ENCODE measurements around the gene SELP. TPM values are rescaled to one million over a fixed set of nuclear protein-coding genes. Genes with fewer than 3 reads are reported as not detected.

The SELP gene
- polyA plus RNA-seq, 3 donors: 0.84 to 1.4 (median 0.85) TPM

DNA sequence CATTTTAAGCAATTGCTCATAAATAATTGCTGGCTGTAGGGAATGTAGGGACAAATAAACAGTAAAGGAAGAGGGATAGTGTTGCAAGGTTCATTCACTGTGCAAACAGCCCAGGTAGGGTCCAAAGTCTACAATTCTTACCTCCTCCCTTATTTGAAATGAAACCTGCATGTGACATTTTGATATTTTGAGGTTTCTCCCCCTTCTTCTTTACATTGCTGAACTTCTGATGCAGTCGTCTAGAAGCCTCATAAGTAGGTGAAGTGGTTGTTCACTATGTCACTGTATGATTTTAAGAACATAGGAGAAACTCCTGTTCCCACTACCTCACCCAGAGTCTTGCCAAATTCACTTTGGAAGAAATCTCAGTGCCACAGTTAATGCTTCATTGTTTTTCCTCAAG, 59.8 kb downstream of the SELP start:
- peaks cover 31 to 81% of the 10 kb centered on the region in 2 donors for H3K36me3 ChIP-seq (replicated peaks in 1 of 2; ENCODE audit: control insufficient read depth in 1 of 2, insufficient read depth in 2 of 2, low read length in 2 of 2)
- H3K9me3 Mint-ChIP-seq: peaks cover 0 to 1% (median 0%) of the 10 kb centered on the region in 7 donors
- no peak overlapping the region for H2AFZ ChIP-seq (ENCODE audit: insufficient read depth, low read depth, low read length, poor library complexity, severe bottlenecking)
- H3K27ac ChIP-seq (ENCODE audit: low read depth in 1 of 2, low read length in 2 of 2): no peak overlapping the region
- no peaks in the 10 kb centered on the region for H3K27me3 ChIP-seq (ENCODE audit: control insufficient read depth in 2 of 2, insufficient read depth in 2 of 2, low read length in 2 of 2)
- H3K27ac Mint-ChIP-seq: no peak overlapping the region
- H3K9me3 ChIP-seq (replicated peaks in 1 of 2; ENCODE audit: control insufficient read depth in 1 of 2, insufficient read depth in 1 of 2, low read length in 2 of 2): no peaks in the 10 kb centered on the region
- no peak overlapping the region for H3K4me3 ChIP-seq (replicated peaks in 1 of 3; ENCODE audit: low read depth in 2 of 3, low read length in 3 of 3)
- no peaks in the 10 kb centered on the region for H3K4me1 ChIP-seq (ENCODE audit: control insufficient read depth in 1 of 2, insufficient read depth in 2 of 2, low read length in 2 of 2)
- peaks cover 4% of the 10 kb centered on the region for H4K20me1 ChIP-seq (ENCODE audit: insufficient read depth, low read length)
- H3K27me3 Mint-ChIP-seq (ENCODE audit: low read depth in 3 of 3): peaks cover 0 to 2% (median 0%) of the 10 kb centered on the region in 3 donors
- H3K4me1 Mint-ChIP-seq: peaks cover 4% of the 10 kb centered on the region
- TF ChIP-seq, protein P1, sequence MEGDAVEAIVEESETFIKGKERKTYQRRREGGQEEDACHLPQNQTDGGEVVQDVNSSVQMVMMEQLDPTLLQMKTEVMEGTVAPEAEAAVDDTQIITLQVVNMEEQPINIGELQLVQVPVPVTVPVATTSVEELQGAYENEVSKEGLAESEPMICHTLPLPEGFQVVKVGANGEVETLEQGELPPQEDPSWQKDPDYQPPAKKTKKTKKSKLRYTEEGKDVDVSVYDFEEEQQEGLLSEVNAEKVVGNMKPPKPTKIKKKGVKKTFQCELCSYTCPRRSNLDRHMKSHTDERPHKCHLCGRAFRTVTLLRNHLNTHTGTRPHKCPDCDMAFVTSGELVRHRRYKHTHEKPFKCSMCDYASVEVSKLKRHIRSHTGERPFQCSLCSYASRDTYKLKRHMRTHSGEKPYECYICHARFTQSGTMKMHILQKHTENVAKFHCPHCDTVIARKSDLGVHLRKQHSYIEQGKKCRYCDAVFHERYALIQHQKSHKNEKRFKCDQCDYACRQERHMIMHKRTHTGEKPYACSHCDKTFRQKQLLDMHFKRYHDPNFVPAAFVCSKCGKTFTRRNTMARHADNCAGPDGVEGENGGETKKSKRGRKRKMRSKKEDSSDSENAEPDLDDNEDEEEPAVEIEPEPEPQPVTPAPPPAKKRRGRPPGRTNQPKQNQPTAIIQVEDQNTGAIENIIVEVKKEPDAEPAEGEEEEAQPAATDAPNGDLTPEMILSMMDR (IDR thresholded peaks at IDR 0.05): no peak
- H3K9ac ChIP-seq (ENCODE audit: insufficient read depth, low read length, poor library complexity, severe bottlenecking): no peak overlapping the region
- intact Hi-C loops (cut with micrococcal nuclease): no loop called here
- no peaks in the 10 kb centered on the region for H3K79me2 ChIP-seq (ENCODE audit: insufficient read depth, low read length)
- DNase-seq: no peak
- no CpG with 5 or more reads among the region's 1 CpG for WGBS (ENCODE audit: insufficient coverage)
- no peak overlapping the region for H3K4me2 ChIP-seq (replicated peaks; ENCODE audit: extremely low read depth, low read length, poor library complexity, severe bottlenecking)
- H3K36me3 Mint-ChIP-seq: peaks cover 59 to 60% of the 10 kb centered on the region in 2 donors
- H3K4me3 Mint-ChIP-seq: no peak overlapping the region

DNA sequence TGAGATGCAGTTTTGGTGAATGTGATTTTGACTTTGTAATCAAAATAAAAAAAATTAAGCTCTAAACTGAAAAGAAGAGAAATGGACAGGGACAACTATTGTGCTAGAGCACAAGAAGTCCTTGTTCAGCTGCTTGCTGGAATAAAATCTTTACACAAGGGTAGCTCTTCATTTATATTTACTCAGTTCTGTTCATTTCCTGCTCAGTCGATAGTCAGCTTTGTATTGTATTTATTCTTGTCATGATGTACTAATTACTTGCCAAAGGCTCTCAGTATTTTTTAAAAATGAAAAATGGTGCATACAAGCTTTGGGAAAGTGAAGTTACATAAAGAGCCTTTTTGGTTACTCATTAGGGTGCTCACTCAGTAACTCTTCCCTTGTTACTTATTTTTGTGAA, 61.4 kb downstream of the SELP start:
- H3K4me2 ChIP-seq (replicated peaks; ENCODE audit: extremely low read depth, low read length, poor library complexity, severe bottlenecking): no peak overlapping the region
- peaks cover 4% of the 10 kb centered on the region for H4K20me1 ChIP-seq (ENCODE audit: insufficient read depth, low read length)
- H3K9me3 Mint-ChIP-seq: peaks cover 0 to 12% (median 6%) of the 10 kb centered on the region in 7 donors
- no peak overlapping the region for H3K4me3 Mint-ChIP-seq
- TF ChIP-seq, protein P1 (IDR thresholded peaks at IDR 0.05): no peak
- no peak overlapping the region for H2AFZ ChIP-seq (ENCODE audit: insufficient read depth, low read depth, low read length, poor library complexity, severe bottlenecking)
- no peak overlapping the region for H3K9ac ChIP-seq (ENCODE audit: insufficient read depth, low read length, poor library complexity, severe bottlenecking)
- no peak overlapping the region for H3K4me3 ChIP-seq (replicated peaks in 1 of 3; ENCODE audit: low read depth in 2 of 3, low read length in 3 of 3)
- H3K36me3 ChIP-seq (replicated peaks in 1 of 2; ENCODE audit: control insufficient read depth in 1 of 2, insufficient read depth in 2 of 2, low read length in 2 of 2): peaks cover 31 to 80% of the 10 kb centered on the region in 2 donors
- H3K27me3 Mint-ChIP-seq (ENCODE audit: low read depth in 3 of 3): peaks cover 0 to 1% (median 0%) of the 10 kb centered on the region in 3 donors
- no CpG with 5 or more reads among the region's 1 CpG for WGBS (ENCODE audit: insufficient coverage)
- no peaks in the 10 kb centered on the region for H3K9me3 ChIP-seq (replicated peaks in 1 of 2; ENCODE audit: control insufficient read depth in 1 of 2, insufficient read depth in 1 of 2, low read length in 2 of 2)
- H3K27ac Mint-ChIP-seq: no peak overlapping the region
- no peaks in the 10 kb centered on the region for H3K4me1 ChIP-seq (ENCODE audit: control insufficient read depth in 1 of 2, insufficient read depth in 2 of 2, low read length in 2 of 2)
- intact Hi-C loops (cut with micrococcal nuclease): no loop called here
- H3K79me2 ChIP-seq (ENCODE audit: insufficient read depth, low read length): no peaks in the 10 kb centered on the region
- H3K27me3 ChIP-seq (ENCODE audit: control insufficient read depth in 2 of 2, insufficient read depth in 2 of 2, low read length in 2 of 2): no peaks in the 10 kb centered on the region
- H3K36me3 Mint-ChIP-seq: peaks cover 67% of the 10 kb centered on the region in 2 donors
- no peak for DNase-seq
- H3K4me1 Mint-ChIP-seq: peaks cover 4% of the 10 kb centered on the region
- H3K27ac ChIP-seq (ENCODE audit: low read depth in 1 of 2, low read length in 2 of 2): no peak overlapping the region

Data from CD14-positive monocyte (primary cell).